ENCODE measurements around the gene SCP2.

Gene SCP2

DNA sequence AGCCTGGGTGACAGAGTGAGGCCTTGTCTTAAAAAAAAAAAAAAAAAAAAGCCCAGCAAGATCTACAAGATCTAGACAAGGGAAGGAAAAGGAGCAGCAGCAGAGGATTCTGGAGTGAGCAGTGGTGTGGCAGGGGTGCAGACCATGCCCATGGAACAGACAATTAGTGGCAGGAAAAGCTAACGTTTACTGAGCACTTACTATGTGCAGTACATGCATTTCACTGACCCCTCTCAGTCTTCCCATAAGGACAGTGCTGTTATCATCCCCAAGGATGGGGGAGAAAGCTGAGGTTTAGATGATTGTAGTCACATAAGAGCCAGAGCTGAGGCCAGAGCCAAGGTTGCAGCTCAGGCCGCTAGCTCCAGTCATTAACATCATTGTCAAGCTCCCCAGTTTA is 140.8 kb downstream of the SCP2 start:
- no peak for TF ChIP-seq ZNF274 (IDR thresholded peaks at IDR 0.05; ENCODE audit: low read depth, low read length)
- no peak overlapping the region for H3K4me3 ChIP-seq (ENCODE audit: low read length)

DNA sequence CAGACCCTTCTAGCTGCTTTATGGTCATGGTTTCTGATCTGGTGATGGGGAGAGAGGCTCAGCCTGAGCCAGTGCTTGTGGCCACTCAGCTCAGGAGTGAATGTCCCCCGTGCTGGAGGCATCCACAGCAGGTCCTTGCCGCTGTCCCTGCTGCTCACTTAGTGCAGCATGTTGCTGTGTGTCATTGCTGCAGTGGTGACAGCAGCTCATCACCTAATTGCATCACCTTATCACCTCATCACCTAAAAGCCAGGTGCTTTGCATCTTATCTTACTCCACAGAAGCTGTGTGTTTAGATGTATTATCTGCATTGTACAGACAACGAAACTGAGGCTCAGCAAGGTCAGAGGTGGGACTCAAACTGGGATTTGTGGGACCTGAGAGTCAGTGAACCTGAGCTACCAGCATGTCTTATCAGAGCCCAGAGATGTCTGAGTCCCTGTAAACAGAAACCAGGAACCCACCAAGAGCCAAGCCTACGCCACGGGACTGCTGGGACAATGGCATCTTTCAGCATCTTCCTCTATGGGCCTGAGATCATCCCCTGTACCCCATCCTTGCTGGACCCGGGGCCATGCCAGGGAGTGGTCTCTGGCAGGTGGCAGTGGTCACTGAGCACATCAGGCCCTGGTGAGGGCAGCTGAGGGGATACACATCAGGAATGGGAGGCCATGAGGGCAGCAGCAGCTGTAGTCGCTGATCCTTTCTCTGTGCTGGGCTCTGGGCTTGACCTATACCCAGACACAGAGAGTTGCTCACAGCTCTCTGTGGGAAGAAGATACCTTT is 141.4 kb downstream of the SCP2 start:
- no peak overlapping the region for H3K4me3 ChIP-seq (ENCODE audit: low read length)
- no peak for TF ChIP-seq ZNF274 (IDR thresholded peaks at IDR 0.05; ENCODE audit: low read depth, low read length)

DNA sequence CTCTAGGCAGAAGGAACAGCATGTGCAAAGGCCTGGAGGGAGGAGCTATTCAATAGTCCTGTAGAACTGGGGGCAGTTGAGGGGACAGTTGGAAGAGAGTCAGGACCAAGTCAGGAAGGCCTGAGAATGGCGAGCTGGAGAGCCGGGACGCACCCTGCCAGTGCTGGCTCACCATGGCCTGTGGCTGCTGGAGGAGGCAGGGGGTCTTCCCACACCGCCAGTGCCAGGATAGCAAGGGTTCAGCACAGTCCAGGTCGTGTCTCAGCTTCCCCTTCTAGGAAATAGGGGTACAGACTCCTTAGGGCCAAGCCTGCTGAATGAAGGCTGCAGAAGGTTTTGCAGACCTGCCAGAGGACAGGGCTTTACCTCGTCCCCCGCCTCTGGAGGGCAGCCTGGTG is 142.2 kb downstream of the SCP2 start:
- TF ChIP-seq ZNF274 (IDR thresholded peaks at IDR 0.05; ENCODE audit: low read depth, low read length), result no peak
- H3K4me3 ChIP-seq (ENCODE audit: low read length), result no peak overlapping the region

DNA sequence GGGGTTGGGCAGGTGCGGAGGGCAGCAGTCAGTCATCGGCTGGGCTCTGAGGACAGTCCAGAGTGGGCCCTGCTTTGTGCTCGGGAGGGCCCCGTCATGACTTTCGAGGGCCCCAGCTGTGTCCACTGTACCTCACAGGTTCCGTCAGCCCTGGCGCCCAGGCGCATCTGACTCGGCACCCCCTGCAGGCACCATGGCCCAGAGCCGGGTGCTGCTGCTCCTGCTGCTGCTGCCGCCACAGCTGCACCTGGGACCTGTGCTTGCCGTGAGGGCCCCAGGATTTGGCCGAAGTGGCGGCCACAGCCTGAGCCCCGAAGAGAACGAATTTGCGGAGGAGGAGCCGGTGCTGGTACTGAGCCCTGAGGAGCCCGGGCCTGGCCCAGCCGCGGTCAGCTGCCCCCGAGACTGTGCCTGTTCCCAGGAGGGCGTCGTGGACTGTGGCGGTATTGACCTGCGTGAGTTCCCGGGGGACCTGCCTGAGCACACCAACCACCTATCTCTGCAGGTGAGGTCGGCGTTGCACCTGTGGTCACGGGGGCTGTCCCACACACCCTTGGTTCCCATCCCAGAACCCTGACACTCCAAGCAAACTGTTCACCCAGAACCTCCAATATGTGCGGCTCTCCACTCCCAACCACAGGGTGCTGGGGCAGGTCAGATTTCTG is 142.7 kb downstream of the SCP2 start:
- H3K4me3 ChIP-seq (ENCODE audit: low read length), result no peak overlapping the region
- no peak for TF ChIP-seq ZNF274 (IDR thresholded peaks at IDR 0.05; ENCODE audit: low read depth, low read length)

DNA sequence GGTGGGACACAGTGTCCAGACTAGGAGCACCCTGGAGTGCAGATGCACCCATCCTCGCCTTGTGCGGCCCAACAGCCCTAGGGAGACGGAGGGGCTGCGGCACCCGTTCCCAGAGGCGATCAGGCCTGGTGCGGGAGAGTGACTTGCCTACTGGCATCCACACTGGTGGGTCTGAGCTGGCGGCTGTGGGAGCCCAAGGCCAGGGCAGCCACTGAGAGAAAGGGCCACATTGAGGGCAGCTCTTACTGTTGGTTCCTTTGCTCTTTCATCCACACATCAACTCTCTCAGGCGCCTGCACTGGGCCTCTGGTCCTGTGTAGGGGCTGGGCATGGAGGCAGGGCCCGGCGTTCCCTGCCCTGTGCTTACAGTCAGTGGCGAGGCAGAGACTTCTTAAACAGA is 143.5 kb downstream of the SCP2 start:
- no peak for TF ChIP-seq ZNF274 (IDR thresholded peaks at IDR 0.05; ENCODE audit: low read depth, low read length)
- no peak overlapping the region for H3K4me3 ChIP-seq (ENCODE audit: low read length)

DNA sequence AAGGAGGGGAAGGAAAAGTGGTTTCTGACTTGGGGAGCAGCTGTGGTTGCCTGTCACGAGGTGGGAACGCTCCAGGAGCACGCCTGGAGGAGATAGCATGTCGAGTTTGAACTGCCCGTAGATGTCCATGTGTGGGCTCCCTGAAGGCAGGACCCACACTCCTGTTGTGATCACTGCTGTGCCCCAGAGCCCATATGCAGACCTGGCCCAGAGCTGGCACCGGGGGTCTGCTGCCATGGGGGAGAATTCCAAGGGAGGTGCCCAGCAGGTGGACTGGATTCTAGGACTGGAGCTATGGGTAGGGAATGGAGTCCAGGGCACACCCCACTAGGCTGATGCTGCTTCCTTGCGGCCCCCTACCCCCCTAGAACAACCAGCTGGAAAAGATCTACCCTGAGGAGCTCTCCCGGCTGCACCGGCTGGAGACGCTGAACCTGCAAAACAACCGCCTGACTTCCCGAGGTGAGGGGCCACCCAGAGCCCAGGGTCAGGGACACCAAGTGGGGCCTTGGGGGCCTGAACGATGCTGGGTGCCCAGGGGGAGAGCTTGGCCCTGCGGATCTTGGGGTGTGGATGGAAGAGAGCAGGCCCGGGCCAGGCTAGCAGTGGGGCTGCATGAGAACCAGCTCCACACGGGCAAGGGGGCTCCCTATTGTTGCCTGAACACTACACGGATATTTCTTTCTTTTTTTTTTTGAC is 144.2 kb downstream of the SCP2 start:
- no peak for TF ChIP-seq ZNF274 (IDR thresholded peaks at IDR 0.05; ENCODE audit: low read depth, low read length)
- no peak overlapping the region for H3K4me3 ChIP-seq (ENCODE audit: low read length)

DNA sequence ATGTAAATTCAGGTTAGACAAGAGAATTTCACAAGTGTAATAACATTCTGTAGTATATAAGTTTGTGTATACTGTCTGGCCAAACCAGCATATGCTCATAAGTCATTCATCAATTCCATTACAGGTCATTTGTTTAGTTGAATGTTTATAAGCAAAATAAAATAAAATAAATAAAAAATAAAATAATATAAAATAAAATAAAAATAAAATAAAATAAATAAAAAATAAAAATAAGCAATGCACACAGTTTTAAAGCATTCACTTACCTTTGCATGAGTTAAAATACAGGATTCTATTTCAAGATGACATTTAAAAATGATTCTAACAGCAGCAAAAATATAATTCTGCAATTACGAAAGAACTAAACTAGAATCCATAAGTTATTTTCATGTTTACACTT is 144.8 kb downstream of the SCP2 start:
- H3K4me3 ChIP-seq (ENCODE audit: low read length), result no peak overlapping the region
- TF ChIP-seq ZNF274 (IDR thresholded peaks at IDR 0.05; ENCODE audit: low read depth, low read length), result no peak

DNA sequence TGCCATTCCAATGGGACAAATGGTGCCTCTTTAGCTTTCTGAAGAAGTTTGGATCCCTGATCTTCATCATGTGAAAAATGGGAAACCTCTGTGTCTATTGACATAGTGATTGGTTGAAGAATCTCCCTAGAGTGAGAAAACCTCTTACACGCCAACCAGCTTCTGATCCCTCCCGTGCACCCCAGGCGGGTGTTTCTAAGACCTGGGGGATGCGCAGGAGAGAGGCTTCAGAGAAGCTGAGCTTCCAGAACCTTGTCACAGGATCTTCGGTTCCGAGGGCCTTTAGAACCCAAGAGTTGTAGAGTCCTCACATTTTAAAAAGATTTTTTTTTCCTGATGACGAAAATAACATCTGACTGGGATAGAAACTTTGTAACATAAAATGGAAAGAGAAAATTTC is 146.2 kb downstream of the SCP2 start:
- no peak for TF ChIP-seq ZNF274 (IDR thresholded peaks at IDR 0.05; ENCODE audit: low read depth, low read length)
- no peak overlapping the region for H3K4me3 ChIP-seq (ENCODE audit: low read length)

DNA sequence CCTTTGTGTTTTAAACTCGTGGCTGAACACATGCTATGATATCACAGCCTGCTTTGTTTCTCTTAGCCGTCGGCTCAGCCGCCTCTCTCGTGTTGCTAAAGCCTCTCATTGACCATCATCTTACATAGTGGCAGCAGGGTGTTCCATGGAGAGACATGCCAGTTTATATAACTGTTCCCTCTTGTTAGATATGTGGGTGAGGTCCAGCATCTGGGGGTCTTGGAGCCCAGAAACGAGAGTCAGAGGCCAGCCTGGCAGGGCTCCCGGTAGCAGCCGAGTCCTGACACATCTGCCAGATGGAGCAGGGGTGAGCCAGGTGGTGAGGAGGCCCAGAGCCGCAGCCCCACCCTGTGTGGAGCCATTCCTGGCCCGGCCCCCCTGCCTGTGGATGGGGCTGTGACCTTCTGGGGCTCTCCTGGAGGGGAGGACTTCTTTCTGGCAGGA is 146.8 kb downstream of the SCP2 start:
- H3K4me3 ChIP-seq (ENCODE audit: low read length), result no peak overlapping the region
- no peak for TF ChIP-seq ZNF274 (IDR thresholded peaks at IDR 0.05; ENCODE audit: low read depth, low read length)

DNA sequence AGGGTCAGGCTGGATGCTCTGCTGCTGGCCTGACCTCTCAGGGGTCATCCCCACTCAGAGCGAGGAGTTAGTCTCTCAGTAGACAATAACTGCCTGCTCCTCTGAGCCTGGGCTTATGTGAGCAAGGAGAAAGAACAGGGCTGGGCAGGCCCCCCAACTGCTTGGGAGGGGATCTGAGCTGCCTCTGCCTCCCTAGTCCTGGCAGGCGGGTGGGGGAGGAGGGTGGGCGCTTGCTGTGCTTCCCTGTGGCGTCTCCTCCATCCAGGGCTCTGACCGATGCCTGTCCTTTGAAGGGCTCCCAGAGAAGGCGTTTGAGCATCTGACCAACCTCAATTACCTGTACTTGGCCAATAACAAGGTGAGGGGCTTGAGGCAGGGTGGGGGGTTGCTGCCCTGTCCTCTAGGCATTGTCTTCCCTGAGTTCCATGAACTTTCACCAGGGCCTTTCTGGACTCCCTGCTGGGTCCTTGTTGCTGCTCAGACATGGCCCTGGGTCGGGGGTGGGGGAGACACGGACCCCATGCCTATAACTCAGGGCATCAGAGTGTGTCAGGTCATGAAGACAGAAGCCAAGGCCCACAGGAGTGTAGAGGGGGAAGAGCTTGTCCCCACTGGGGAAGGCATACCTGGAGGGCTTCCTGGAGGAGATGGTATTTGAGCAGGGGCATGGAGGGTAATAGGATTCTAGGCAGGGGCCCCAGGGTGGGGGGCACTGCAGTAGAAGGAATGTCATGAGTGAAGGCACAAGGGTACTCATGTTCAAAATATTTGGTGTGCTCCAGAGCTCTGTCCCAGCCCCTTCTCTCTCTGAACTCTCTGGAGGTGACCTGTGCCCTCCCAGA is 147.5 kb downstream of the SCP2 start:
- no peak for TF ChIP-seq ZNF274 (IDR thresholded peaks at IDR 0.05; ENCODE audit: low read depth, low read length)

DNA sequence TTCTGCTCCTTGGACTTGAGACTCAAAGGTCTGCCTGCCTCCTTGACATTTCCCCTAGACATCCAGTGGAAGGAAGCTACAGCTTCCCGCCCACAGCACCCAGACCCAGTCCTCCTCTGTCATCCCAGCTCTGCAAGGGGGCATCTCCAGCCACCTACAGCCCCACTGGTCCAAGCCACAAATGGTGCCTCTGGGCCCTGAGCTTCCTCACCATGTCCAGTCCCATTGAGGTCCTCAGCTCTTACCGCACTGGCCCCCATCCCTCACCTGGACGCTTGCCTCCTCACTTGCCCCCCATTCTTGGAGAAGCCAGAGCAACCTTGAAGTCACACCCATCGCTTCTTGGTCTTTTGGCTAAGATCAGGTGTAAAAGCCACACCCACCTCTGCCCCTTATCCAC is 148.1 kb downstream of the SCP2 start:
- no peak overlapping the region for H3K4me3 ChIP-seq (ENCODE audit: low read length)
- TF ChIP-seq ZNF274 (IDR thresholded peaks at IDR 0.05; ENCODE audit: low read depth, low read length), result no peak

More for the DNA sequence above, 147.5 kb downstream of the SCP2 start:
- H3K4me3 ChIP-seq (ENCODE audit: low read length), result no peak overlapping the region

DNA sequence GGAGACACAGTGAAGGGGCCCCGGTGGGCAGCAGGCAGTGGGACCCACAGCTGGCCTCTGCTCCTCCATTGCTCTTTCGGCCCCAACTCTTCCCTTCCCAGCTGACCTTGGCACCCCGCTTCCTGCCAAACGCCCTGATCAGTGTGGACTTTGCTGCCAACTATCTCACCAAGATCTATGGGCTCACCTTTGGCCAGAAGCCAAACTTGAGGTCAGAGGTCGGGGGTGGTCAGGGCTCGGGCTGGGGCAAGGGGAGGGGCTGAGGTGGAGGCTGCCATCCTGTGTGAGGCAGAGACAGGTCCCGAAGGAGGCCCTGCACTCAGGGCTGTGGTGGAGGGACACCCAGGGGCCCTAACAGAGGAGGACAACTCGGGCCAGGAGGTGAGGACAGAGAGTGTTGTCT is 148.7 kb downstream of the SCP2 start:
- TF ChIP-seq ZNF274 (IDR thresholded peaks at IDR 0.05; ENCODE audit: low read depth, low read length), result no peak
- no peak overlapping the region for H3K4me3 ChIP-seq (ENCODE audit: low read length)

DNA sequence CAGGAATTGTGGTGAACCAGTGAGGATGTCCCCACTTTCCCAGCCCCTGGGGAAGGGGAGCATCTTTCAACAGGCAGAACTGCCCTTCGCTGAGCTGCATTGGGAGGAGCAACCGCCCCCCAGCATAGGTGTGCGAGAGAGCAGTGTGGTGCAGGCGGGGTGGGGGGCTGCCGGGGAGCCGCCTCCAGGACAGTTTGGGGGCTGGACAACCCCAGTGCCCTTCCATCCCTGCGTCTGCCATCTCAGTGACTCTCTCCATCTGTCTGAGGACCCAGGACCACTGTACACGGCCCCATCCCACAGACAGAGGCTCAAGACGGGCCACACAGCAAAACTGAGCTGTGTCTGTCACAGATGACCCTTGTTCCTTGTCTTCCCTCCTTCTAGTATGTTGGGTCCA is 149.1 kb downstream of the SCP2 start:
- no peak for TF ChIP-seq ZNF274 (IDR thresholded peaks at IDR 0.05; ENCODE audit: low read depth, low read length)
- H3K4me3 ChIP-seq (ENCODE audit: low read length), result no peak overlapping the region
